ENCODE results near the gene TOR1B.

TOR1B gene

DNA sequence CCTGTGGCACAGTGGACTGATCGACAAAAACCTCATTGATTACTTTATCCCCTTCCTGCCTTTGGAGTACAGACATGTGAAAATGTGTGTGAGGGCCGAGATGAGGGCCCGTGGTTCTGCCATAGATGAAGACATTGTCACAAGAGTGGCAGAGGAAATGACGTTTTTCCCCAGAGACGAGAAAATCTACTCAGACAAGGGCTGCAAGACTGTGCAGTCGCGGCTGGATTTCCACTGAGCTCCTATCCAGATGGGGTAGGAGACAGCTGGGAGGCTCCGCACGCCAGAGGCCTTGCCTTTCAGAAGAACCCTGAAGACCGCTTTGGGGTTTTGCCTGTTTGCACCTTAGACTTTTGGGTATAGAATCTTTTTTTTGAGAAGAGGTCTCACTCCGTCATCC, 6.4 kb downstream of the TOR1B start:
- no peak for TF ChIP-seq CTCF (IDR thresholded peaks at IDR 0.05; ENCODE audit: borderline replicate concordance, insufficient read depth, low read depth, low read length)
- no peak overlapping the region for H3K4me3 ChIP-seq (ENCODE audit: low read depth, low read length)

- H3K4me3 ChIP-seq (ENCODE audit: low read depth, low read length) = no peak overlapping the region
- TF ChIP-seq CTCF (IDR thresholded peaks at IDR 0.05; ENCODE audit: borderline replicate concordance, insufficient read depth, low read depth, low read length) = no peak
Measured at GRCh38 chr9:129810116-129810515, 7.1 kb downstream of the TOR1B start.

- H3K4me3 ChIP-seq (ENCODE audit: low read depth, low read length) = no peak overlapping the region
- TF ChIP-seq CTCF (IDR thresholded peaks at IDR 0.05; ENCODE audit: borderline replicate concordance, insufficient read depth, low read depth, low read length) = no peak
Measured at GRCh38 chr9:129810788-129811187, 7.8 kb downstream of the TOR1B start.

DNA sequence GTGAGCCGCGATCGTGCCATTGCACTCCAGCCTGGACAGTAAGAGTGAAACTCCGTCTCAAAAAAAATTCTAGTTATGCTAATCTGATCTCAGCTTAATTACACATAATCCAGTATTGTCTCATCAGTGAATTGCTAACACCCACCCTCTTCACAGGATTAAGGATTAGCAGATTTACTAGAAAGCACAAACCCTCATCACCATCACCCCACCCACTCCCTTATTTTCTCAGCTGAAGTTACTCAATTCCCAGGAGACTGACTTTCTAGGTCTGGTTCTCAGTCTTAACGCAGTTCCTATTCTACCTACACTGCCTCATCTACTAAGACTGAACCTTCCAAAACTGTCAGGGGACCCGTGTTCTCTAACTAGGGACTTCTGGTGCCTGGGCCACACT, 9.0 kb downstream of the TOR1B start:
- no peak overlapping the region for H3K4me3 ChIP-seq (ENCODE audit: low read depth, low read length)
- TF ChIP-seq CTCF (IDR thresholded peaks at IDR 0.05; ENCODE audit: borderline replicate concordance, insufficient read depth, low read depth, low read length) = no peak

DNA sequence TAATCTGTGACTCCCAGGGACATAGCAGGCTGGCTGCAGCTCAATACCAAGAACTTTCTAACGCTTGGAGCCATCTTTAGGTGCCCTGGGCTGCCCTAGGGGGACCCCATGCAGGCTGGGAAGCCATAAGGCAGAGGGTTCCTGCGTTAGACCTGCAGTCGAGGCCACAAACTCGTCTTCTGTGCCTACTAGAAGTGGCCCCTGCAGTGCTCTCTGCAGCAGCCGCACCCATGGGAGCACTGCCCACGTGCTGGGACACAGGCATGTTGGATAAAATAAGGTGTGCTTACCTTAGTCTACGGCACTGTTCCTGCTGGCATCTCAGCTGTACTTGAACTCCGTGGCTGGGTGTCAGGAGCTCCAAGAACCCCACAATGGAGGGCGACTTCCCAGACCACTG, 9.4 kb downstream of the TOR1B start:
- H3K4me3 ChIP-seq (ENCODE audit: low read depth, low read length) = no peak overlapping the region
- TF ChIP-seq CTCF (IDR thresholded peaks at IDR 0.05; ENCODE audit: borderline replicate concordance, insufficient read depth, low read depth, low read length) = no peak

DNA sequence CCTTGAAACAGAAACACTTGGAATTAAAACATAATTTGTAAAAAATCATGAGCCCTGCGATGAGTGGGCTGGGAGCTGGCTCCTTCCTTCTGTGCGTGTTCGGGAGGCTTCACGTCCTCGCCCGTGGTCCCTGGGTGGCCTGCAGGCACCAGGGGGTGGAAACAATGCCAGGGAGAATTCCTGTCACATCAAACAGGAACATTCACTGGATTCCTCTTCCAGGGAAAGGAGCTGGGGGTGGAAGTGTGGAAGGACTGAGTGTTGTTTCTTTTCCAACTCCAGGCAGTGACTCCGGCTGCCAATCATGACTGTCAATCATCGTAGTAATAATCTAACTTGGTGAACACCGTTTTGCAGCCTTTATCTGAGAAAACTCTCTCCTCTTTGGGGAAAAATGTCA, 10.7 kb downstream of the TOR1B start:
- no peak overlapping the region for H3K4me3 ChIP-seq (ENCODE audit: low read depth, low read length)
- TF ChIP-seq CTCF (IDR thresholded peaks at IDR 0.05; ENCODE audit: borderline replicate concordance, insufficient read depth, low read depth, low read length) = no peak

DNA sequence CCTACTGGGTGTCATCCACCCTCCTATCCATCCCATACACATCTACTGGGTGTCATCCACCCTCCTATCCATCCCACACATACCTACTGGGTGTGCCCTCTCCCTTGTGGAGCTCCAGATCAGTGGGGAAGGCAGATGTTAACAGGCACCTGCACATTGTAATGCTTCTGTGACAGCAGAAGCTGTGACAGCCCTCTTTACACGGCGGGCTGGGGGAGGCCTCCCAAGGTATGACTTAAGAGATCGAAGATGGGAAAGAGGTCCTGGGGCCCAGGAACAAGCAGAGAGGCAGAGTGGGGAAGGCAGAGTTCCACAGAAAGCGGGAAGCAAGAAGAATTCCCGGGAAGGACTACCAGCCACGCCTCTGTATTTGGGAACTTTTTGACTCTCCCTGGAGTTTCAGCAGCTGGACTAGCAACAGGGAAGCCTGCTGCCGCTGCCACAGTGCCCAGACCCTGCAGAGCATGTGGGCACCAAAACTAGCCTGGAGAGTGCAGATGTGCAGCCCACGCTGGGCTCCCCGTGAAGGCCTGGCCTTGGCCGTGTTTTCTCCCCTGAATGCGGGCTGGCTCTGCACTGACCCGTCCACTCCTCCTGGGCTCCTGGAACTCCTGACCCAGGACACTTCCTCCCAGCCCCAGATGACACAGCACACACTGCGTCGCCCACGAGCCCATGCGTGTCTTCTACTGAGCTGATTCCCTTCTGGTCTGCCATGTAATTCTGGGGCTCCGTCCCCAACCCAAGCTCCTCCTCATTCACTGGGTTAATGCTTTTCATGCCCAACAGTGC, 11.6 kb downstream of the TOR1B start:
- no peak for TF ChIP-seq CTCF (IDR thresholded peaks at IDR 0.05; ENCODE audit: borderline replicate concordance, insufficient read depth, low read depth, low read length)
- no peak overlapping the region for H3K4me3 ChIP-seq (ENCODE audit: low read depth, low read length)
